ENCODE results near the gene E4F1.

E4F1 gene

DNA sequence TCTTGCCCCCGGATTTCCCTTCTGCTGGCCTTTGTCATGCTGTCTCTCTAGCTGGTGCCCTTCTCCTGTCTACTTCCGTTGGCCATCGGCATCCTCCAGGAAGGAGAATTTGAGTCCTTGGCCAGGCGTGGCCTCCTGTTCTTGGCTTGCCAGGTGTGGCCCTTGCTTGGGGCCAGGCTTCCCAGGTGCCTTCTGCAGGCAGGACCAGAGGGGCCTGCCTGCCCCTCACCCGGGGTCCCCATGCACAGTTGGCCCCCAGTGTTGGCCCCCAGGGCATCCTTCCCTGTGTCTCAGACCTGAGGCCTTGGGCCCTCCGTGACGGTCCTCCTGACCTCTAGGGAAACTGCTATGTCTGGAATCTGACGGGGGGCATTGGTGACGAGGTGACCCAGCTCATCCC is 15.5 kb upstream of the E4F1 start:
- ChIA-PET CTCF (interaction anchor here (1.5 kb wide), 1 partner anchor 13 kb away, joined by 6 read pairs; no protein-coding TSS in a partner anchor), POLR2A (no interaction called here)
- TF ChIP-seq, protein P1, sequence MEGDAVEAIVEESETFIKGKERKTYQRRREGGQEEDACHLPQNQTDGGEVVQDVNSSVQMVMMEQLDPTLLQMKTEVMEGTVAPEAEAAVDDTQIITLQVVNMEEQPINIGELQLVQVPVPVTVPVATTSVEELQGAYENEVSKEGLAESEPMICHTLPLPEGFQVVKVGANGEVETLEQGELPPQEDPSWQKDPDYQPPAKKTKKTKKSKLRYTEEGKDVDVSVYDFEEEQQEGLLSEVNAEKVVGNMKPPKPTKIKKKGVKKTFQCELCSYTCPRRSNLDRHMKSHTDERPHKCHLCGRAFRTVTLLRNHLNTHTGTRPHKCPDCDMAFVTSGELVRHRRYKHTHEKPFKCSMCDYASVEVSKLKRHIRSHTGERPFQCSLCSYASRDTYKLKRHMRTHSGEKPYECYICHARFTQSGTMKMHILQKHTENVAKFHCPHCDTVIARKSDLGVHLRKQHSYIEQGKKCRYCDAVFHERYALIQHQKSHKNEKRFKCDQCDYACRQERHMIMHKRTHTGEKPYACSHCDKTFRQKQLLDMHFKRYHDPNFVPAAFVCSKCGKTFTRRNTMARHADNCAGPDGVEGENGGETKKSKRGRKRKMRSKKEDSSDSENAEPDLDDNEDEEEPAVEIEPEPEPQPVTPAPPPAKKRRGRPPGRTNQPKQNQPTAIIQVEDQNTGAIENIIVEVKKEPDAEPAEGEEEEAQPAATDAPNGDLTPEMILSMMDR (IDR thresholded peaks at IDR 0.05; ENCODE audit: control extremely low read depth, extremely low read depth, low read depth, missing control alignments), result no peak
- no peak for DNase-seq (ENCODE audit: extremely low spot score)

DNA sequence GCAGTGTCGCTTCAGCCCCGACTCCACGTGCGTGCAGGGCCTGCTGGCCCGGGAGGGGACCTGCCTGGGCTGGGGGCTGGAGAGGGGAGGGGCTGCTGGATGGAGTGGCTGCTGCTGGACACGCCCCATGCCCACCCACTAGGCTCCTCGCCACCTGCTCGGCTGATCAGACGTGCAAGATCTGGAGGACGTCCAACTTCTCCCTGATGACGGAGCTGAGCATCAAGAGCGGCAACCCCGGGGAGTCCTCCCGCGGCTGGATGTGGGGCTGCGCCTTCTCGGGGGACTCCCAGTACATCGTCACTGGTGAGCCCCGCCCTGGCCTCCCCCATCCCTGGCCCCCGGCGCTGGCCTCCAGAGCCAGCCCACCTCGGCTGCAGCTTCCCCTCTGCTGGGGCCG is 15.1 kb upstream of the E4F1 start:
- ChIA-PET CTCF (interaction anchor here (1.5 kb wide), 1 partner anchor 14 kb away, joined by 6 read pairs; no protein-coding TSS in a partner anchor), POLR2A (no interaction called here)
- DNase-seq (ENCODE audit: extremely low spot score), result no peak
- TF ChIP-seq, protein P1 (IDR thresholded peaks at IDR 0.05; ENCODE audit: control extremely low read depth, extremely low read depth, low read depth, missing control alignments), result no peak

DNA sequence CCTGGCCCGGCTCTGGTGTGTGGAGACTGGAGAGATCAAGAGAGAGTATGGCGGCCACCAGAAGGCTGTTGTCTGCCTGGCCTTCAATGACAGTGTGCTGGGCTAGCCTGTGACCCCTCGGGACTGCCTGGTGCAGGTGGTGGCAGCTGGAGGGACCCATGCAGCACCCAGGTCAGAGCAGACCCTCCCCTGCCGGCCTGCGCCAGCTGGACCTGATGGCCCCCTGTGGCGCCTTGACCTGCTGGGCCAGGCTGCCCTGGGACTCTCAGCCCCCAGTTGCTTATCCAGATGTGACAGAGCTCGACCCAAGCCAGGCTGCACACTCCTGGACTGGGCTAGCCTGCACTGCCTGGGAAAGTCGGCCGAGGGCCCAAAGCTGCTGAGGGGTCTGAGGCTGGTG is 14.6 kb upstream of the E4F1 start:
- CTCF ChIA-PET, result interaction anchor here (1.5 kb wide), 1 partner anchor 14 kb away, joined by 6 read pairs; no protein-coding TSS in a partner anchor
- DNase-seq (ENCODE audit: extremely low spot score), result no peak
- TF ChIP-seq, protein P1 (IDR thresholded peaks at IDR 0.05; ENCODE audit: control extremely low read depth, extremely low read depth, low read depth, missing control alignments), result no peak
- POLR2A ChIA-PET, result interaction anchor here (0.5 kb wide), 1 partner anchor 36 kb away, joined by 3 read pairs; no protein-coding TSS in a partner anchor

DNA sequence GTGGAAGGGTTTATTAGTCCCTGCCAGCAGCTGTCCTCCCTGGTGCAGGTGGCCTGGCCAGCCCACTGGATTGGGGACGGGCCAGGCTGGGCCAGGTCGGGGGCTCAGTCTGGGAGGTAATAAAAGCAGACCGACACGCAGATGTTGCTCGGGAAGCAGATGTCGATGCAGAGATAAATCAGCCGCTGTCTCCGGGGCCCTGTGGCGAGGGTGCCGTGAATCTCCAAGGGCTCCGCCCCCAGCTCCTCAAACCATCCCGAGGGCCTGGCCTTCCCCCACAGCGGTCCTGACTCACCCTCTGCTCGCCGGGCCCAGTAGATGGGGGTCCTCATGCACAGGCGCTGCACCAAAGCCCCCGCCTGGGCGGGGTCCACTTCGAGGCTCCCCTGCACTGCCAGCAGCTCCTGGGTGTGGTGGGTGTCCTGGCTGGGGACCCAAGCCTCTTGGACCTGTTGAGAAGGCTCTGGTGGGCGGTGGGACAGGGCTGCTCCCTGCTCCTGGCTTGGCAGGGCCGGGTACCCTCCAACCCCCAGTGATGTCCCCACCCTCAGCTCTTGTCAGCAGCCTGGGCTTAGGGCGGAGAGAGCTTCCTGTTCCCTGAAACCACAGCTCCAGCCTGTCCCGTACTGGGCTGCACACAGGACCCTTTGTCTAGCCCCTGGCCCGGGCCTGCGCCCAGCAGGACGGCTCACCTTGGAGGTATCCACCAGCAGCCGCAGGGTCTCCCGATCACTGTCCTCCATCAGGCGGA is 14.0 kb upstream of the E4F1 start:
- POLR2A ChIA-PET, result interaction anchor here (0.5 kb wide), 1 partner anchor 37 kb away, joined by 3 read pairs; no protein-coding TSS in a partner anchor
- CTCF ChIA-PET, result interaction anchor here (1.5 kb wide), 1 partner anchor 15 kb away, joined by 6 read pairs; no protein-coding TSS in a partner anchor
- no peak for DNase-seq (ENCODE audit: extremely low spot score)
- TF ChIP-seq, protein P1 (IDR thresholded peaks at IDR 0.05; ENCODE audit: control extremely low read depth, extremely low read depth, low read depth, missing control alignments), result no peak

DNA sequence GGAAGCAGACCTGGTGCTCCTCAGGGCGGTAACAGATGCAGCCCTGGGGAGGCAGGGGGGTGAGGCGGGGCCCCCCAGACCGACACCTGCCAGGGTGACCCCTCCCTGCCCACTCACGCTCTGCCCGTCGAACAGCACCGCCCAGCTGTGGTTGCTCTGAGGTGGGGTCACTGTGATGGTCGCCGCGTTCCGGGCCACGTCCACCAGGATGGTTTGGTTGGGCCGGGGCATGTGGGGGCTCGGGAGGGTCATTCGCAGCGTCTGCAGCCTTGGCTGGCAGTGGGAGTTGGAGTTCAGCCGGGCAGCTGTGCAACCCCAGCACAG is 13.4 kb upstream of the E4F1 start:
- POLR2A ChIA-PET, result no interaction called here

DNA sequence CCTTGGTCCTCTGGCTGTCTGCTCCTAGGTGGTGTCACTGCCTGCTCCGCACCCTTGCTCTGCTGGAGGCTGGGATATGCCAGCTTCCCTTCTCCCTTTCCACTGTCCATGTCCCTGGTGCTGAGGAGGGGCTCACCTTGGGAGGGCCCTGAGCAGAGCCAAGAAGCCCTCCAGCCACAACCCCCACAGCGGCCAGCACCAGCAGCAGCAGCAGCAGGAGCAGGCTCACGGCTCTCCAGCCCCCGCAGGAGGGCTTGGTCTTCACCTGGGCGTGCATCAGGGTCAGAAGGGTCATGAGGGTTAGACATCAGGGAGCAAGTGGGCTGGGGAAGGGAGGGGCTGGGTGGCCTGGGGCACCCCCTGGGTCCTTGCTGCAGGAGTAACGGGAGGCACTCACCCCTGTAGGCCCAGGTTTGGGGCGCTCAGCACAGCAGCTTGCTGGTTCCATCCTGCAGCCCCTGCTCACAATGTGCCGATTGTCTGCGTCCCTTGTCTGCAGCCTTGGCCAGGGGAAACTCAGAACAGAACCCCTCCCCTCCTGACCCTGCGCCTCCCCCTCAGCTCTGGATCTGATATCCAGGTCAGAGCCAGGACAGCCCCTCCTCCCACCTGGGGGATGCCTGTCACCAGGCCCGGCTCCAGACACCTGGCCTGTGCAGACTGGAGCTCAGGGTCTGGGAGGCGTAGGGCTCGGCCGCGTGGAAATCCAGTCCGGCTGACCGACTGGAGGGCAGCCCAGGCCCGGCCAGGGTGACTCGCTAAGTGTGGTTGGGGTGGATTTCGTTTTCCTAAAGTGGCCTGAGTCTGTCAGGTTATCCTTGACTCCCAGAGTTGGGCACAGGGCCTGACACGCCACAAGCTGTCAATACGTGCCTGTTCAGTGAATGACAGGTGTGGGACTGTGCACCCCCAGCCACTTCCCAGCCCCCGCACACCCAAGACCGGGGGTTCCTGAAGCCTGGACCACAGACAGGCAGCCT is 12.7 kb upstream of the E4F1 start, which contains the start of gene BRICD5:
BRICD5 (minus strand) TSS at position 478 of the 980 bp plus-strand sequence; CDS start at position 448, 30 bp downstream.
- ChIA-PET POLR2A (no interaction called here), CTCF (interaction anchor here (1.4 kb wide), 1 partner anchor 56 kb away, joined by 4 read pairs; the partner anchor contains the start of gene TRAF7)
- no peak for DNase-seq (ENCODE audit: extremely low spot score)

More for the DNA sequence above, 13.4 kb upstream of the E4F1 start:
- CTCF ChIA-PET, result no interaction called here
- TF ChIP-seq, protein P1 (IDR thresholded peaks at IDR 0.05; ENCODE audit: control extremely low read depth, extremely low read depth, low read depth, missing control alignments), result no peak
- no peak for DNase-seq (ENCODE audit: extremely low spot score)

More for the DNA sequence above, 12.7 kb upstream of the E4F1 start, which contains the start of gene BRICD5:
- TF ChIP-seq, protein P1 (IDR thresholded peaks at IDR 0.05; ENCODE audit: control extremely low read depth, extremely low read depth, low read depth, missing control alignments), result no peak
